GM18870 (cell line): ENCODE data around the gene PTPRD.

Source experiments
- ATAC-seq: cut with Tn5 transposase; IDR thresholded peaks from one replicate; pipeline ENCODE4 v1.9.1; 2021; ENCODE audit warnings: moderate library complexity; ENCODE audit not compliant: unreplicated experiment

Gene PTPRD

DNA sequence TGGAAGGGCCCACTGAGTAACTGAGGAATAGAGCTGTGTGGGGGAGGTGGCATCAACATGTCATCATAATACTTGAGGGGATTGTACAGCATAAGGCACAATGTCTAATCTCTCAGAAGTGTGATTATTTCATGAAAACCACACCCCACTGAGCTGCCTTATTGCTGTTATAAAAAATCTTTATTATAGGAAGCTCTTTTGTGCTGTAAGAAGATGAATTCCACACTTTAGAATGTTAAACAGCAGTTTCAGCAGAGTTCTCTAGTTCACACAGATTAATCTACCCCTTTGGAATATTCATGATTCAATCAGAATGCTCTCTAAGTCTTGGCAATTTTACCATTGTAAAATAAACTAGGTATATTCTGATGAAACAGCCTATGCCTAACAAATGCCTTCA, 1389.6 kb downstream of the PTPRD start:
- ATAC-seq, result no peak

DNA sequence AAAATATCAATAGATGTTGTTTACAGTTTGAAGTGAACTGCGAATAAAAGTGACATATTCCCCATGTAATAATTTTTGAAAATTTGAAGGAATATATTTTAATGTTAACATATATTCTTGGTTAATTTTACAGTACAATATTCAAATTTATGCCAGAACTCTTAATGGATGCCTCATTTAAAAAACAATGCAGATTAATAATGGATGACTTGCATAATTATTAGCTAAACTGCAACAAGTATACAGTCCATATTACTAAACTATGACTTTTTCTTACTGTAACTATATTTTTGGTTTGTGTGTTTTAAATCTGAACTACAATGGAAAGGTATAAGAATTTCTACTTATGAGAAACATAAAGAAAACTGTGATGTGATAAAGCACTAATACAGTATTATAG, 1390.1 kb downstream of the PTPRD start:
- ATAC-seq, result no peak

DNA sequence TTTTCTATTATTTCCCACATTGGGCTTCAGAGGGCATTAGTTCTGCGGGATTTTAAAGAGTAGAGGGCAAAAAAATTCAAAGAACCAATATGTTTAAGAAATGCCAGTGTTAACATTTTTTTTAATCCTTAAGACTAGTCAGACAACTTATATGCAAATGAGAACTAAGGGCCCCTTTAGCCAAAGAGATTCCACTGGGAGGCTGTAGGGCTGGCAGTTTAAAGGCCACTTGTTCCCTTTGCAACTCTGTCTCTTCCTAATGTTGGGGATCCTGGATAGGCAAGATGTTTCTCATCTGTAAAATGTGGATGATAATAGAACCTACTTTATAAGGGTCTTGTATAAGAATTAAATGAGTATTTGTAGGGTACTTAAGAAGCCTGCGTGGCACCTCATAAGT, 1395.9 kb downstream of the PTPRD start:
- ATAC-seq, result no peak

DNA sequence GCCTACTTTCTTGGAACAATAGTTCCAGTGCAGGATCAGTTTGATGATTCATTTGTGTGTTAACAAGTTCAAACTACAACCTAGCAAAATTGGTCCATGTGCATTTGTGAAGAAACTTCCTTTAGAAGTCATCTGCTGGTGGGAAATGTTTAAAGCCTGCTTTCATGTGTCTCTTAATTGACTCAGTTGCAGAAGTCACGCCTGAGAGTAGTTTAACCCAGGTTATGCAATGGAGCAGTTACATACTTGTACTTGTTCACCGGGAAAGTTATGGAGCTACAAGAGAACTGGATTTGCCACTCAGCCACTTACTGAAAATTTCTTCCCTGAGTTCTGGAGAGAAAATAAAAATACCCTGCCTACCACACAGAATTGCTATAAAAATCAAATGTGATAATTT, 1397.8 kb downstream of the PTPRD start:
- ATAC-seq, result no peak

DNA sequence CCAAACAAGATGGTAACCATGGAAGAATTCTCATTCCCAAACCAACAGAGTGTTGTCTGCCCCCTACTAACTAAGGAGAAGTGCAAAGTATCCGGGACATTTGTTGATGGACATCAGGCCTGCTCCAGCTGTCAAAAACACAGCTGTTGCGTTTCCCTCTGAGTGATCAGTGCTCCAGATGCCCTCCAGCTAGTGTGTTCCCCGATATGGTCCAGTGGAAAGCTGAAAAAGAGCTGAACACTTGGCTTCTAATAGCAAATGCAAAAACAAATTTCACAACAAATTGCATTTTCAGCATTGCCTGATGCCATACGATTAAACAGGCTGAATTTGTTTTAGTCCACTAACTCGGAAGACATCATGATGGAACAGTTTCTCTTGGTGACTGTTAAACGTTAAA, 1398.7 kb downstream of the PTPRD start:
- no peak for ATAC-seq

DNA sequence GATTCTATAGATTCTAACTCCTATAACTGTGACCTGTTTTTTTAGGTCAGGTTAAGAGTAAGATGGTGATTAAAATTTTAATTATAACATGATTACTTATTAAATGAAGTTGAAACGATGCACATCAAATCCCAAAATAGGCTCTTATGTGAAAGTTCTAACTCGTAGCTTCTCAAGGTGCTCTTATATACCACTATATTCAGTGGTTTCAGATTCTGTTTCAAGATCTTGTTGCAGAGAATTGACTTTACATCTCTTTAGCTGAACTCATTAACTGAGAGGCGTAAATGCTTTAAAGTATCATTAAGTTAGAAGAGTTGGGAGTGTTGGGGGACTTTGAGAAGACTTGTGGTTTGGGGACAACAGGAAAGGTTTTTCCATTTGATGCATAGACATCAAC, 1399.8 kb downstream of the PTPRD start:
- ATAC-seq, result no peak

DNA sequence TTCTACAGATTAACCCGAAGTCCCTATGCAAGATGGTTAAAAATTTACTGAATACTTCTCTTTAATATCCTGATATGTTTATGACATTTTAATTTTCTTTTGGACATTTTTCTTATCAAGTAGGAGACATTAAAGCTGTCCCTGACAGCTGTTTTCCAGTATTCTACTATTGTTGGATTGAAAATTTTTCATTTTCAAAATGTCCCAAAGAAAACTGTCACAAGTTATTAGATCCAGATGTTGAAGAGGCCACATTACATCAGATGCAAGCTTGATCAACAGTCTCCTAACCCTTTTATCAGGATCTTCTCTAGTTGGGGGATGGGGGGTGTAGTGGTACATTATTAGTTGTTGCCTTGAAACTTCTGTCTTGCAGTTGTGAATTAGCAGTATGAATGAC, 1410.5 kb downstream of the PTPRD start:
- no peak for ATAC-seq

DNA sequence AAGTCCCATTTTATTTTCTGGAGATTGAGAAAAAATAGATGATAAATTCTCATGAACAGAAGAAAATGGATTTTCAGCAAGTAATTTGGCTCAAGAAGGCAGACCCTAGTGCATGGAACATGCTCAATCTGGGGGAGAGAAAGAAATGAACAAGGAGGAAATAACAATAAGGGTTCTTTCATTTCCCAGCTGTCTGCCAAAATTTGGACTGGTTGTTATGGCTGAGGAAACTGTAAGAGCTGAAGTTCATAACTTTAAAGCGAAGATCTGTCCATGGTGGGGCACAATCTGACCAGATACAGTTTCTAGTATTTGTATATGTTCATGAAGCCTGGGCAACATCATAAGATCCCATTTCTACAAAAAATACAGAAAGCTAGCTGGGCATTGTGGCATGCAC, 1426.7 kb downstream of the PTPRD start:
- ATAC-seq, result no peak

DNA sequence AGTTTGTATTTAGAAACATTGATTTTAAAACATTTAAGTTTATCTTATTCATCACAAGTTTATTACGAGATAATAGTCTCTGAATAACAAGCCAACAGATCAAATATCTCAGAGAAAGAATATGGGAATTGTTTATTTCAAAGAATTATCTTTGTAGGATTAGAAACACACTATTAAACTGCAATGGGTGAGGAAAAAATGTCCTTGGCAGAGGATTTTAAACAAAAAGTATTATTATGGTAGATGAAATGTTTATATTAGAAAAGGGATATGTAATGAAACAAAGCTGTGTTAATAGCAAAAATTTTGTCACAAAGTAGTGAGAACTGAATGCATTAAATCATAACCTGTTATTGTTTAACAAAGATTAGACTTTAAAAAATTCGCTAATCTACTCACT, 1430.4 kb downstream of the PTPRD start:
- ATAC-seq, result no peak

DNA sequence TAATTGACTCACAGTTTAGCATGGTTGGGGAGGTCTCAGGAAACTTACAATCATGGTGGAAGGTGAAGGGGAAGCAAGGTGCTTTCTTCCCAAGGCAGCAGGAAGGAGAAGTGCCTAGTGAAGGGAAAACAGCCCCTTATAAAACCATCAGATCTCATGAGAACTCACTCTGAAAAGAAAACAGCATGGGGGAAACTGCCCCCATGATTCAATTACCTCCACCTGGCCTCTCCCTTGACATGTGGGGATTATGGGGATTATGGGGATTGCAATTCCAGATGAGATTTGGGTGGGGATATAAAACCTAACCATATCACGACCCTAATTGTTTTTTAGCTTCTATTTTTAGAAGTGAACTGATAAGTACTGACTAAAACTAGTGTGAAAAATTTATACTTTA, 1435.7 kb downstream of the PTPRD start:
- ATAC-seq, result no peak

DNA sequence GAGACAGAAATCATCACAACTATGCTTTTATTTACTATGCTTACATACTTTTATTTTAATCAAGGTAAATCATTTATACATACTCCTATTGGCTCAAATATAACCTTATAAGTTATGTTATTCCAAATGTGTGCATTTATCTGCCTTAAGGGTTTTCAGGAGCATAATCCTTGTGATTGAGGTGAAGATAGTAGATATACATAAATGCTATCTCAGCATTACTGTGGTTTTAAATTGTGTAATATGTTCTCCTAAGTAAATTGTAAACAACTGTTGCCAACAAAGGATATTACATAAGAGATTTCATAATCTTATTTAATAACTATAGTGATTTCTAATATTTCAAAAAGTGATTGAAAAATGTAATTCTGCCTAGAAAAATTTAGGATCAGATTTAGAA, 1438.4 kb downstream of the PTPRD start:
- no peak for ATAC-seq

DNA sequence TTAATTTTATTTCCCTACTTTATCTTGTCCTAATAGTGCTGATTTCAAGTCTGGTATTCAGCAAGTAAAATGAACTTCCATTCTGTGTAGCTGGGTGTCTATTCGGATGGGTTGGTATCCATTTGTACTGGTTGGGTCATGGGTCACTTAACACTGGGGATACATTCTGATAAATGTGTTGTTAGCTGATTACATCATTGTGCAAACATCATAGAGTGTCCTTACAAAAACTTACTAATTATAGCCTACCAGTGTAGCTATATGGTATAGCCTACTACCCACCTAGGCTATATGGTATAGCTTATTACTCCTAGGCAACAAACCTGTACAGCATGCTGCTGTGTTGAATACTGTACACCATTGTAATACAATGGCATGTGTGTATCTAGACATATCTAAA, 1439.5 kb downstream of the PTPRD start:
- ATAC-seq, result no peak

DNA sequence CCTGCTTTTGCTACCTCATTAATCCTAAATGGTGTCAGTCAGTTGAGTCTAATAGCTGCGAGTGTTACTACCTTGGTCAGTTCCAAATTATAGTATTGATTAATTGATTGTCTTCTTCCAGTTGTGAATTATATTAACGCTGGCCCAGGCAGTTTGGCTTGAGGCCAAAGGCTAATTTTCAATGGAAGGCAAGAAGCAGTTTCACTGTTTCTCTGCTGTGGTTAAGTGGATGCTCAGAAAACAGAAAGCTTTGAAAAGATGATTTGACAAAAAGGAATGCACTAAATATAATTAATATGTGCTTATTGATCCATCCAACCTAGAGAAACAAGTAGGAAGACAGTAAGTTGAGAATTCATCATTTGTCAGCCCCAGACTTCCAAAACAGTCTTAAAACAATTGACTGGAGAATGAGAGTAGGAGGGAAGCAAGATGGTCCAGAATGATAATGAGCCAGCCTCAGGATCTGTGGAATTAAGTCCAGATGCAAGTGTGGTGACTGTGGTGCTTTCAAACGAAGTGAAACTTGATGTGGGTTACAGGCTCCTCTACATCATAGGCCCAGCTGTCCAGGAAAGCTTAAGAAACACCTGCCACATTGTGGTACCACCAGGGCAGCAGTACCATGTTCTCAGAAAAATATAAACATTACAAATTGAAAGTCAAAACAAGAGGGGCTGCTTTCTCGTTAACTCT, 1442.2 kb downstream of the PTPRD start:
- no peak for ATAC-seq

DNA sequence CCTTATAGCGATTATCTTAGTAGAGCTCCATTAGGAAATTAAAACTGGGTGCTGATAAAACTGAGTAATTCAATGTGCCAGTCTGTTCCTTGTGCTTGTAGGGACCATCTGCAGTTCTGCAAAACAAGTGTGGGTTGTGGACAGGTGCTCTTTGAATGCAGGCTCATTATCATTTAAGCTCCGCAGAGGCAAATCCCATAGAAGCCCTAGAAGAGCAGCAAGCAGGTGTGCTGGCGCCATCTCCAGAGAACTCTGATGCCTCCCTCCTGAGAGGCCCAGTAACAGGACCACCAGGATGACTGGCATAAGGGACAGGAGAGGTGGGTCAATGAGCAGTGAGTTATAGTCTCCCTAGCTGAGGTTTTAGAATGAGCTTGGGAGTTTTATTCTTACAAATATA, 1470.8 kb downstream of the PTPRD start:
- ATAC-seq, result no peak

DNA sequence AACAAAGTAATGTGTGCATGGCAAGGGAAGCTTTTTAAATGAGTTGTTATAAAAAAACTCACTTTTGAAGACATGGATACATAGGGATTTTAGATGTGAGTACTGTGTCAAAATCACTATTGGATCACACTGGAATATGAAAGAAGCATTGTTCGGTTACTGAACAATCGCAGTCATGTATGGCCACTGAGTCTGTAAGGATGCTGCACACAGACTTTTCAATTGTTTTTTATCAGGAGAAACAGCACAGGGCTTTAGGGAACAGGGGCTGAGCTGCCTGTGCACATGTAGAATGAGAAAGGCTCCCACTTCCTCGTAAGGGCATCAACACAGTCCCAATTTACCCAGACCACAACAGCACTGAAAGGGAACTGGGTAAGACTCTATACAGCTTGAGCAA, 1479.3 kb downstream of the PTPRD start:
- ATAC-seq, result no peak

DNA sequence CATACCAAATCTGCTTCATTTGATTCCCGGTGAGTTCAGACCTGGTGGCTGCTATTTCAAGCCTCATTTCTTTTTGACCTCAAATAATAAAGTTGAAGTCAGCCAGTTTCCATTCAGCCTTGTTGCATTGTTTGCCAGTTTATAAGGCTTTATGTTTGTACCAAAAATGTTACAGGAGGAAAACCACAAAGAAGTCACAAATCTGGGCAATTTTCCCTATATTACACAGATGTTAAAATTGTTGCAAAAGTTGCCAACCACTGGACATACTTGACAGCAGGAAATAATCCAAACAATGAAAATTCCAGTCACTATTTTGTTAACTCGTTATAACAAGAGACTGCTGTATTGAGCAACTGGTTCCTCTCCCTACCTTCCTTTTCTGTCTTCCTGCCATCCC, 1488.2 kb downstream of the PTPRD start:
- no peak for ATAC-seq

DNA sequence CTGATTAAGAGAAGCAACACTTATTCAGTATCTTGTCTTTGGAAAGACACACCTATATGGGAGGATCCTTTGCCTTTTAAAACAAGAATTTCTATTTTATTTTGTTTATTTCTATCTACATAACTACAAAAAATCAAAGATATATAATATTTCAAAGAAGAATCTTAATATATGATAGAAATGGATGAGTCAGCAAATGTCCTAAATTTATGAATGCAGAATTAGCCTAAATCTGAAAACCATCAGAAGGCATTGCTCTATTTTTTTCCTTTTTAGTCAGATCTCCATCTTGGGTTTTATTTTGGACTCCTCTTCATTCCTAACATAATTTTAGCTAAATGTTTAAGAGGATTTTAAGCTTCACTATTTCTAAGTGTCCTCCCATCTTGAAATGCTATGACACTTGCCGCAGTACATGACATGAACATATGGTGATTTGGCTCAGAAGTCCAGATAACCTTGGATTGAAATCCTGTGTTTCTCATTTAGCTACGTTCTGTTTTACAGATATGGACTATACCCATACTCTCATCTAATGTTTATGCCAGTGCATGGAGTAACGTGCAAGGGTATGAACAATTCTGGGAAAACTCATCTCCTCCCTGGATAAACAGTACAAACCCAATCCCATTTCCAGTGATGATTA, 1490.4 kb downstream of the PTPRD start:
- ATAC-seq, result no peak

DNA sequence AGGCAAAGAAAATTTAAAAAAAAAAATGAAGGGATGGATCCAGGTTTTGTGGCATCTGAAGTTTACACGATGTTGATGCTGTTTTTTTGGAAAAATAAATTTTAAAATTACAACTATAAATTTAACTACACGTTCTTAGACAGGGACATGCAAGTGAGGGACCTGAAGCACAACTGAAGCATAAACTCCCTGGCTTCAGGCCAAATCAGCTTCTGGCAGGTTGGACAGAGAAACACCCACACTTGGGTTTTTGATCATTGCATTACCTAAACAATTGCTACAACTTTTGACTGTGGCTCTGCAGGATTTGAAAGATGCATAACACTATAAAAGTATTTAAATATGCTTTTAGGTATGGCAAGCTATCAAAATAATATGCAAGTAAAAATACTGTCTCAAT, 1494.9 kb downstream of the PTPRD start:
- ATAC-seq, result no peak

DNA sequence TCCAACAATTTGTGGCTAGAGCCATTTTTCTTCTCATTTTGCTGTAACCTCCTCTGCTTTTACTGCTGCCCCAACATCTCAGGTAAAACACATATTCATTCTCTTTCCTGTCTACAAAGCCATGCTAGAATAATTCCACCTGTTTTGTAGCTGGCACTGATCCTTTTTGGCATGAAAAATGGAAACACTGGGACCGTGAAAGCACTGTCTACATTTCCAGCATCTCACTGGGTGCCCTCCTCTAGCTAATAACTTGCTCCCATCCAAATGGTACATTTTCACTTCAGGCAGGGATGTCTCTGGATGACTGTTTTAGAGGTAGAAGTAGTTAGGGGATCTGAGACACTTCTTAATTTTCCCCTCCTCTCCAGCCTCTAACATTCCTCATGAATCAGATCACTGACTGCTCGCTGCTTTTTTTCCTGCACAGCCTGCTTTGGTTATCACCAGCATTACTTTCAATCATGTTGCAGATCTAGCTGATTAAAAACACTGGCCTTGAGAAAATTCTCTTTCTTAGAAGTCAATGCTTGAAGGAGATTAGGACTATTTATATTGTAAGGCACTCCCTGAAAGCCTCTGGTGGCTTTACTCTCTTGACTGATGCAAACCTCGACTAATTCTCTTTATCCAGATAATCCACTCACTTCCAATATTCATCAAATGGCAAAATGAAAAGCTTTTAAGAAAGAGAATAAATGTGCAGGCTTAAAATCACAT, 1500.6 kb downstream of the PTPRD start:
- ATAC-seq, result no peak

DNA sequence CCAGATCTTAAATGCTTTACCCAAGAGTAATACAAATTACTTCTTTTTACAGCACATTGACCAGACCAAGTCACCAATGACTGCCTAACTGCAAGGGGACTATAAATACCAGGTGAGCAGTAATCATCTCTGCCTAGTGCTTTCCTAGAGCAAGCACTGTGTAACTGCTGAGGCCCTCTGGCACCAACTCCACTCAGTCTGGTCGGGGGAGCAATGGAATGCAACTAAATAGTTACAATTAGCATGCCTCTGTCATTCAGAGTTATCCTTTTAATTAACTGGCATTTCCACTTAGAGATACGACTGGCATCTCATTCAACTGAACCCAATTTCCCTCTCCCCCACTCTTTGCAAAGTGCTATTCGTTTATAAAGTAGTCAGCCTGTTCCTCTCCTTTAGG, 1504.2 kb downstream of the PTPRD start:
- ATAC-seq, result no peak

DNA sequence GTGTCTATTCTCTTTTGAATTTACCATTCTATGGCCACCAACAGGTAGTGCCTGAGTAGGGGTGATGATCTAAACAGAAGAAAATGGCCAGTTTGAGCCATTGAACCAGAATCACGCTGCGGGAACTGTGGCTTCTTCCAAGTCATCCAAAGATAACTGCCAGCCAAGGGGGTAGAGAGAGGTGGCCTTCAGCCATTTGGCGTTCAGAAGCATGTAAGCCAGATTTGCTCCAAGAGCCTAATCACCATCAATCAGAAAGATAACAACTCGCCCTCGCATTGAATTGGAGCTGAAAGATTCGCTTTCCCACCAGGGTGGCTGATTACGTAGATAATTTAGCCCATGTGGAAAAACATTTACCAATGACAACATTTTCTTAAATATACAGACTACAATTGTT, 1510.5 kb downstream of the PTPRD start:
- ATAC-seq, result no peak

DNA sequence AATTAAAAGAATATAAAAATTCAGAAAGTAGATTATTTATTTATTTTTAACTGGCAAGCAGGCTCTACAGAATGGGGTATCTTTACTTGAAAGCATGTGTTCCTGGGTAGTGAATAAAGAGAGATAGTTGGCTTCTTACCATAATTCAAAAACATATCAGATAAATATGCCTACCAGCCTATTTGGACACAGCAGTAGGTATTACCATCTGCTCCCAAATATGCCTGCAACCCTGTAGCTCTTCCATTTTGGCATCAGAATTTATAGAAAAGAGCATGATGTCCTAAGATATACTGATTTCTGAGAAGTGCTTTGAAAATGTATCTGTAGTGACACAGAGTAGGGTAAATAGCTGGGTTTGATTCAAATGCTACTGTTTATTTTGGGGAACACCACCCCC, 1512.7 kb downstream of the PTPRD start:
- no peak for ATAC-seq
